HepG2 (cell line): ENCODE results near the gene PRR35. TPM values are rescaled to one million over a fixed set of nuclear protein-coding genes. Genes with fewer than 3 reads are reported as not detected.

Source experiments
- FOSL1 ChIP-seq: sonication (generic); formaldehyde crosslinking; IDR thresholded peaks from 2 replicates; pipeline ENCODE4 v1.9.0; 2021; ENCODE audit warnings: missing genetic modification reagents, borderline replicate concordance
- GATAD1 ChIP-seq: IDR thresholded peaks from 2 replicates; pipeline ENCODE4 v1.6.1; 2016; ENCODE audit warnings: missing genetic modification reagents, missing compliant biosample characterization
- GTF3A ChIP-seq: sonication (generic); formaldehyde crosslinking; conservative IDR thresholded peaks from 2 replicates; pipeline ENCODE4 v1.4.0; 2020; ENCODE audit warnings: mild to moderate bottlenecking, missing genetic modification reagents
- HNRNPLL ChIP-seq: fragments of 200-400 bp; formaldehyde crosslinking; IDR thresholded peaks from 2 replicates; pipeline ENCODE4 v1.6.1; 2017; ENCODE audit warnings: mild to moderate bottlenecking, low read depth, low read length; ENCODE audit not compliant: poor library complexity, severe bottlenecking
- HNRNPUL1 ChIP-seq: fragments of 200-400 bp; formaldehyde crosslinking; IDR thresholded peaks from 2 replicates; pipeline ENCODE4 v1.6.1; 2017; ENCODE audit warnings: low read depth, mild to moderate bottlenecking, low read length, moderate library complexity
- MEIS2 ChIP-seq: sonication (generic); formaldehyde crosslinking; IDR thresholded peaks from 2 replicates; pipeline ENCODE4 v1.9.0; 2021; ENCODE audit warnings: mild to moderate bottlenecking, missing genetic modification reagents
- NR3C1 ChIP-seq: sonication (generic); formaldehyde crosslinking; IDR thresholded peaks from 2 replicates; pipeline ENCODE4 v1.4.0; 2020; ENCODE audit warnings: missing genetic modification reagents
- PITX1 ChIP-seq: sonication (generic); formaldehyde crosslinking; IDR thresholded peaks from 2 replicates; pipeline ENCODE4 v1.5.1; 2020; ENCODE audit warnings: mild to moderate bottlenecking, missing genetic modification reagents
- SALL1 ChIP-seq: sonication (generic); formaldehyde crosslinking; IDR thresholded peaks from 2 replicates; pipeline ENCODE4 v1.8.0; 2022; ENCODE audit warnings: mild to moderate bottlenecking, missing genetic modification reagents
- STAT5B ChIP-seq: sonication (generic); formaldehyde crosslinking; IDR thresholded peaks from 2 replicates; pipeline ENCODE4 v1.4.0; 2020; ENCODE audit warnings: missing genetic modification reagents
- ZNF296 ChIP-seq: sonication (generic); formaldehyde crosslinking; conservative IDR thresholded peaks from 2 replicates; pipeline ENCODE4 v1.5.0; 2020; ENCODE audit warnings: mild to moderate bottlenecking, missing genetic modification reagents
- ZNF501 ChIP-seq: sonication (generic); formaldehyde crosslinking; IDR thresholded peaks from 2 replicates; pipeline ENCODE4 v1.5.1; 2020; ENCODE audit warnings: mild to moderate bottlenecking, moderate library complexity, missing genetic modification reagents
- polyA plus RNA-seq, 8 experiments: library from polyadenylated mRNA; depleted of rRNA in 3 of 8; stranded (reverse) in 7 of 8; unstranded in 1 of 8; fragments of >200 nt; fragmentation: Illumina TruSeq in 4 of 8; extraction: Trizol in 4 of 8; gene quantifications; 2 replicates each; pipeline versions ENCODE4 v1.2.1 to v1.2.3, GENCODE V29; 2011 to 2016; ENCODE audit warnings: low read depth in 4 of 8, missing spikeins in 1 of 8, mixed read lengths in 1 of 8; ENCODE audit not compliant: insufficient read depth in 1 of 8
- total RNA-seq, 5 experiments: library from RNA; depleted of rRNA; stranded (reverse); fragments of >200 nt; fragmentation: Illumina TruSeq; extraction: Trizol; gene quantifications; 2 replicates each; pipeline ENCODE4 v1.2.3, GENCODE V29; 2016; ENCODE audit warnings: low read depth in 1 of 5
- TF ChIP-seq, protein P1 (sequence below): sonication (generic); formaldehyde crosslinking; IDR thresholded peaks from 2 replicates; pipeline ENCODE4 v1.4.0; 2020; ENCODE audit warnings: missing genetic modification reagents, borderline replicate concordance
- TF ChIP-seq, protein P2 (sequence below): sonication (generic); formaldehyde crosslinking; IDR thresholded peaks from 2 replicates; pipeline ENCODE4 v1.5.0; 2020; ENCODE audit warnings: missing genetic modification reagents, mild to moderate bottlenecking, borderline replicate concordance
- TF ChIP-seq, protein P3 (sequence below): sonication (generic); formaldehyde crosslinking; IDR thresholded peaks from 2 replicates; pipeline ENCODE4 v1.5.0; 2020; ENCODE audit warnings: mild to moderate bottlenecking, missing genetic modification reagents, moderate library complexity
- TF ChIP-seq, protein P4 (sequence below): sonication (generic); formaldehyde crosslinking; IDR thresholded peaks from 2 replicates; pipeline ENCODE4 v1.4.0; 2020; ENCODE audit warnings: missing genetic modification reagents, borderline replicate concordance
- TF ChIP-seq, protein P5 (sequence below): sonication (generic); formaldehyde crosslinking; IDR thresholded peaks from 2 replicates; pipeline ENCODE4 v1.8.0; 2022; ENCODE audit warnings: missing genetic modification reagents, mild to moderate bottlenecking, moderate library complexity, borderline replicate concordance

Gene PRR35
- total and polyA plus RNA-seq, 2 of the 13 experiments (the other 11 are each of a cell fraction or from before 2014, with no cell fraction given): 0.07 to 0.16 TPM

DNA sequence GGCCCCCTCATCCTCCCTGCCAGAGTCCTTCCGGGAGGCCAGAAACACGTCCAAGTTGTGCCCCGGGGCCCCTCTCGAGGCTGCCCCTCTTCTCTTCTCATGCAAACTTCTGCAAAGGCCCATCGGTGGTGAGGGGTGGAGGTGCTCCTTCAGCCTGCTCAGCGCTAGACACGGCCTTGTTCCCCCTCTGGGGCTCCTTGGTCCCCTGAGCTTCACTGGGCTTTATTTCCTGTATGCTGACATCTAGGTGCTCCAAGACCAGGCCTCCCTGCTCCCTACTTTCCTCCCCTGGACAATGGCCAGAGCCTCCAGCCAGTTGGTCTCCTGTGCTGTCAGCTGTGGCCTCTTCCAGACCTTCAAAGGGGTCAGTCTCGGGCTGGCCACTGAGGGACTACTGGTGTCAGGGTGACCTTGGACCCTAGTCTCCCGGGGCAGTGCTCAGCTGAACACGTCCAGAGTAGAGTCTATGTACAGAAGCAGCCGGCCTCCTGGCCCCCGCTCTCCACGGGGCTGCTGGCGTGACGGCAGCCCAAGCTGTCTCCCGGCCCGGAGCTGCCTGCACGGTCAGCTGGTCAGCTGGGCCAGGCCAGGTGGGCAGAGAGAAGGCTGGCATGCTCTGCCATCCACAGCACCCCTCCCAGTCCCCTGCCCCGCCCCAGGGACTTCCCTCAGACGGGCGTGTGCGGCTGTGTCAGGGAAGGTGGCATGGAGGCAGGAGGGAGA, 1.7 kb upstream of the PRR35 start (continued):
- TF ChIP-seq NR3C1 (CRISPR knock-in tag) (no peak), FOSL1 (CRISPR knock-in tag) (no peak), ZNF296 (CRISPR knock-in tag) (peak; percentile 99), SALL1 (CRISPR knock-in tag) (peak; percentile 91), GTF3A (CRISPR knock-in tag) (no peak), STAT5B (CRISPR knock-in tag) (no peak), ZNF501 (CRISPR knock-in tag) (peak; percentile 79; the same call in 1 of the 2 replicates), HNRNPLL (no peak), MEIS2 (0 out of 2 replicates have a peak, but pooled peaks have one; percentile 53), HNRNPUL1 (no peak), PITX1 (CRISPR knock-in tag) (peak; percentile 81), GATAD1 (CRISPR knock-in tag) (peak; percentile 44; the same call in 1 of the 2 replicates)
- TF ChIP-seq, protein P1, sequence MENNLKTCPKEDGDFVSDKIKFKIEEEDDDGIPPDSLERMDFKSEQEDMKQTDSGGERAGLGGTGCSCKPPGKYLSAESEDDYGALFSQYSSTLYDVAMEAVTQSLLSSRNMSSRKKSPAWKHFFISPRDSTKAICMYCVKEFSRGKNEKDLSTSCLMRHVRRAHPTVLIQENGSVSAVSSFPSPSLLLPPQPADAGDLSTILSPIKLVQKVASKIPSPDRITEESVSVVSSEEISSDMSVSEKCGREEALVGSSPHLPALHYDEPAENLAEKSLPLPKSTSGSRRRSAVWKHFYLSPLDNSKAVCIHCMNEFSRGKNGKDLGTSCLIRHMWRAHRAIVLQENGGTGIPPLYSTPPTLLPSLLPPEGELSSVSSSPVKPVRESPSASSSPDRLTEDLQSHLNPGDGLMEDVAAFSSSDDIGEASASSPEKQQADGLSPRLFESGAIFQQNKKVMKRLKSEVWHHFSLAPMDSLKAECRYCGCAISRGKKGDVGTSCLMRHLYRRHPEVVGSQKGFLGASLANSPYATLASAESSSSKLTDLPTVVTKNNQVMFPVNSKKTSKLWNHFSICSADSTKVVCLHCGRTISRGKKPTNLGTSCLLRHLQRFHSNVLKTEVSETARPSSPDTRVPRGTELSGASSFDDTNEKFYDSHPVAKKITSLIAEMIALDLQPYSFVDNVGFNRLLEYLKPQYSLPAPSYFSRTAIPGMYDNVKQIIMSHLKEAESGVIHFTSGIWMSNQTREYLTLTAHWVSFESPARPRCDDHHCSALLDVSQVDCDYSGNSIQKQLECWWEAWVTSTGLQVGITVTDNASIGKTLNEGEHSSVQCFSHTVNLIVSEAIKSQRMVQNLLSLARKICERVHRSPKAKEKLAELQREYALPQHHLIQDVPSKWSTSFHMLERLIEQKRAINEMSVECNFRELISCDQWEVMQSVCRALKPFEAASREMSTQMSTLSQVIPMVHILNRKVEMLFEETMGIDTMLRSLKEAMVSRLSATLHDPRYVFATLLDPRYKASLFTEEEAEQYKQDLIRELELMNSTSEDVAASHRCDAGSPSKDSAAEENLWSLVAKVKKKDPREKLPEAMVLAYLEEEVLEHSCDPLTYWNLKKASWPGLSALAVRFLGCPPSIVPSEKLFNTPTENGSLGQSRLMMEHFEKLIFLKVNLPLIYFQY (CRISPR knock-in tag): peak; percentile 92; the same call in 1 of the 2 replicates
- TF ChIP-seq, protein P2, sequence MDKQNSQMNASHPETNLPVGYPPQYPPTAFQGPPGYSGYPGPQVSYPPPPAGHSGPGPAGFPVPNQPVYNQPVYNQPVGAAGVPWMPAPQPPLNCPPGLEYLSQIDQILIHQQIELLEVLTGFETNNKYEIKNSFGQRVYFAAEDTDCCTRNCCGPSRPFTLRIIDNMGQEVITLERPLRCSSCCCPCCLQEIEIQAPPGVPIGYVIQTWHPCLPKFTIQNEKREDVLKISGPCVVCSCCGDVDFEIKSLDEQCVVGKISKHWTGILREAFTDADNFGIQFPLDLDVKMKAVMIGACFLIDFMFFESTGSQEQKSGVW (CRISPR knock-in tag): no peak
- TF ChIP-seq, protein P3, sequence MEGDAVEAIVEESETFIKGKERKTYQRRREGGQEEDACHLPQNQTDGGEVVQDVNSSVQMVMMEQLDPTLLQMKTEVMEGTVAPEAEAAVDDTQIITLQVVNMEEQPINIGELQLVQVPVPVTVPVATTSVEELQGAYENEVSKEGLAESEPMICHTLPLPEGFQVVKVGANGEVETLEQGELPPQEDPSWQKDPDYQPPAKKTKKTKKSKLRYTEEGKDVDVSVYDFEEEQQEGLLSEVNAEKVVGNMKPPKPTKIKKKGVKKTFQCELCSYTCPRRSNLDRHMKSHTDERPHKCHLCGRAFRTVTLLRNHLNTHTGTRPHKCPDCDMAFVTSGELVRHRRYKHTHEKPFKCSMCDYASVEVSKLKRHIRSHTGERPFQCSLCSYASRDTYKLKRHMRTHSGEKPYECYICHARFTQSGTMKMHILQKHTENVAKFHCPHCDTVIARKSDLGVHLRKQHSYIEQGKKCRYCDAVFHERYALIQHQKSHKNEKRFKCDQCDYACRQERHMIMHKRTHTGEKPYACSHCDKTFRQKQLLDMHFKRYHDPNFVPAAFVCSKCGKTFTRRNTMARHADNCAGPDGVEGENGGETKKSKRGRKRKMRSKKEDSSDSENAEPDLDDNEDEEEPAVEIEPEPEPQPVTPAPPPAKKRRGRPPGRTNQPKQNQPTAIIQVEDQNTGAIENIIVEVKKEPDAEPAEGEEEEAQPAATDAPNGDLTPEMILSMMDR (CRISPR knock-in tag): no peak
- TF ChIP-seq, protein P4, sequence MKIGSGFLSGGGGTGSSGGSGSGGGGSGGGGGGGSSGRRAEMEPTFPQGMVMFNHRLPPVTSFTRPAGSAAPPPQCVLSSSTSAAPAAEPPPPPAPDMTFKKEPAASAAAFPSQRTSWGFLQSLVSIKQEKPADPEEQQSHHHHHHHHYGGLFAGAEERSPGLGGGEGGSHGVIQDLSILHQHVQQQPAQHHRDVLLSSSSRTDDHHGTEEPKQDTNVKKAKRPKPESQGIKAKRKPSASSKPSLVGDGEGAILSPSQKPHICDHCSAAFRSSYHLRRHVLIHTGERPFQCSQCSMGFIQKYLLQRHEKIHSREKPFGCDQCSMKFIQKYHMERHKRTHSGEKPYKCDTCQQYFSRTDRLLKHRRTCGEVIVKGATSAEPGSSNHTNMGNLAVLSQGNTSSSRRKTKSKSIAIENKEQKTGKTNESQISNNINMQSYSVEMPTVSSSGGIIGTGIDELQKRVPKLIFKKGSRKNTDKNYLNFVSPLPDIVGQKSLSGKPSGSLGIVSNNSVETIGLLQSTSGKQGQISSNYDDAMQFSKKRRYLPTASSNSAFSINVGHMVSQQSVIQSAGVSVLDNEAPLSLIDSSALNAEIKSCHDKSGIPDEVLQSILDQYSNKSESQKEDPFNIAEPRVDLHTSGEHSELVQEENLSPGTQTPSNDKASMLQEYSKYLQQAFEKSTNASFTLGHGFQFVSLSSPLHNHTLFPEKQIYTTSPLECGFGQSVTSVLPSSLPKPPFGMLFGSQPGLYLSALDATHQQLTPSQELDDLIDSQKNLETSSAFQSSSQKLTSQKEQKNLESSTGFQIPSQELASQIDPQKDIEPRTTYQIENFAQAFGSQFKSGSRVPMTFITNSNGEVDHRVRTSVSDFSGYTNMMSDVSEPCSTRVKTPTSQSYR (CRISPR knock-in tag): peak; percentile 16; the same call in 1 of the 2 replicates
- TF ChIP-seq, protein P5, sequence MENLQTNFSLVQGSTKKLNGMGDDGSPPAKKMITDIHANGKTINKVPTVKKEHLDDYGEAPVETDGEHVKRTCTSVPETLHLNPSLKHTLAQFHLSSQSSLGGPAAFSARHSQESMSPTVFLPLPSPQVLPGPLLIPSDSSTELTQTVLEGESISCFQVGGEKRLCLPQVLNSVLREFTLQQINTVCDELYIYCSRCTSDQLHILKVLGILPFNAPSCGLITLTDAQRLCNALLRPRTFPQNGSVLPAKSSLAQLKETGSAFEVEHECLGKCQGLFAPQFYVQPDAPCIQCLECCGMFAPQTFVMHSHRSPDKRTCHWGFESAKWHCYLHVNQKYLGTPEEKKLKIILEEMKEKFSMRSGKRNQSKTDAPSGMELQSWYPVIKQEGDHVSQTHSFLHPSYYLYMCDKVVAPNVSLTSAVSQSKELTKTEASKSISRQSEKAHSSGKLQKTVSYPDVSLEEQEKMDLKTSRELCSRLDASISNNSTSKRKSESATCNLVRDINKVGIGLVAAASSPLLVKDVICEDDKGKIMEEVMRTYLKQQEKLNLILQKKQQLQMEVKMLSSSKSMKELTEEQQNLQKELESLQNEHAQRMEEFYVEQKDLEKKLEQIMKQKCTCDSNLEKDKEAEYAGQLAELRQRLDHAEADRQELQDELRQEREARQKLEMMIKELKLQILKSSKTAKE (CRISPR knock-in tag): peak; percentile 93
